K562 (cell line): Measurements from ENCODE around the gene TRAF3IP1.

Source experiments
- CAMTA2 ChIP-seq: fragments of 250-450 bp; sonication (Bioruptor Pico); conservative IDR thresholded peaks from 2 replicates; pipeline ENCODE4 v1.5.1; 2022
- CTCF ChIP-seq, 3 experiments: IDR thresholded peaks in 2 of 3; conservative IDR thresholded peaks in 1 of 3; 2 replicates each; pipeline ENCODE4 v1.5.1; 2011 to 2012; ENCODE audit warnings: low read length in 3 of 3, mild to moderate bottlenecking in 3 of 3, control low read depth in 2 of 3, improper control_type of control experiment in 1 of 3, inconsistent platforms in 1 of 3, low read depth in 1 of 3, mixed read lengths in 1 of 3, moderate library complexity in 1 of 3; ENCODE audit not compliant: insufficient read depth in 2 of 3
- ESRRA ChIP-seq: fragments of 450-650 bp; IDR thresholded peaks from 2 replicates; pipeline ENCODE4 v1.6.1; 2014; ENCODE audit warnings: low read depth, mild to moderate bottlenecking, moderate library complexity, borderline replicate concordance
- NCOA1 ChIP-seq: fragments of 450-650 bp; IDR thresholded peaks from 2 replicates; pipeline ENCODE4 v1.6.1; 2016; ENCODE audit warnings: low read depth
- NR2C2 ChIP-seq, 2 experiments: fragments of 200-800 bp in 1 of 2; sonication (Bioruptor generic) in 1 of 2; sonication (generic) in 1 of 2; formaldehyde crosslinking in 1 of 2; IDR thresholded peaks; 2 replicates each; pipeline versions ENCODE4 v1.6.1 to v1.8.0; 2016 to 2022; ENCODE audit warnings: mild to moderate bottlenecking in 1 of 2, missing compliant biosample characterization in 1 of 2, missing genetic modification characterization in 1 of 2, missing genetic modification reagents in 1 of 2
- POLR2A ChIP-seq: fragments of 450-650 bp; conservative IDR thresholded peaks from 2 replicates; pipeline ENCODE4 v1.6.1; 2016
- PRPF4 ChIP-seq: fragments of 200-400 bp; formaldehyde crosslinking; IDR thresholded peaks from one replicate; pipeline ENCODE4 v1.6.1; 2017; ENCODE audit warnings: low read length, low read depth, mild to moderate bottlenecking; ENCODE audit not compliant: insufficient read depth, poor library complexity, severe bottlenecking
- ZFP1 ChIP-seq: fragments of 450-650 bp; formaldehyde crosslinking; IDR thresholded peaks from 2 replicates; pipeline ENCODE4 v1.4.0; 2020; ENCODE audit warnings: mild to moderate bottlenecking, mixed read lengths
- ZNF184 ChIP-seq: sonication (generic); formaldehyde crosslinking; IDR thresholded peaks from 2 replicates; pipeline ENCODE4 v1.5.0; 2020; ENCODE audit warnings: missing genetic modification reagents
- ZNF354B ChIP-seq: fragments of 250-450 bp; sonication (Bioruptor Pico); IDR thresholded peaks from 2 replicates; pipeline ENCODE4 v1.4.0; 2020
- ZNF561 ChIP-seq: fragments of 450-650 bp; formaldehyde crosslinking; conservative IDR thresholded peaks from 2 replicates; pipeline ENCODE4 v1.4.0; 2020; ENCODE audit warnings: mild to moderate bottlenecking, moderate library complexity

GRCh38 chr2:238430781-238431180 lies 110.5 kb downstream of the TRAF3IP1 start:
- TF ChIP-seq CTCF (IDR thresholded peaks at IDR 0.05 in 2 of 3, conservative IDR thresholded peaks at IDR 0.05 in 1 of 3; ENCODE audit: insufficient read depth in 2 of 3, low read depth in 1 of 3, low read length in 3 of 3), result no peak
- no peak for TF ChIP-seq ZNF184 (CRISPR knock-in tag)
- TF ChIP-seq NCOA1, result no peak
- TF ChIP-seq ZFP1 (CRISPR knock-in tag), result no peak
- TF ChIP-seq PRPF4, result no peak
- no peak for TF ChIP-seq ESRRA
- TF ChIP-seq NR2C2 (CRISPR knock-in tag; IDR thresholded peaks at IDR 0.05), result no peak
- no peak for TF ChIP-seq NR2C2 (tag; IDR thresholded peaks at IDR 0.05)
- TF ChIP-seq CAMTA2, result no peak
- TF ChIP-seq ZNF354B (CRISPR knock-in tag), result no peak
- TF ChIP-seq POLR2A, result no peak
- no peak for TF ChIP-seq ZNF561
